GM11168 (cell line): Measurements from ENCODE around the gene FNDC11.
"Not testable (repeated sequence)": the region's sequence is repeated elsewhere in the genome, so short reads cannot be mapped to it uniquely, and the experiment has no call there.

ENCODE experiments used
- in situ Hi-C: fragments of 300-500 bp; cut with MboI; formaldehyde crosslinking; loops from one replicate; pipeline ENCODE4 v1.12.0; 2022; ENCODE audit warnings: low sequenced_read_pairs; ENCODE audit not compliant: unreplicated experiment

Gene FNDC11

DNA sequence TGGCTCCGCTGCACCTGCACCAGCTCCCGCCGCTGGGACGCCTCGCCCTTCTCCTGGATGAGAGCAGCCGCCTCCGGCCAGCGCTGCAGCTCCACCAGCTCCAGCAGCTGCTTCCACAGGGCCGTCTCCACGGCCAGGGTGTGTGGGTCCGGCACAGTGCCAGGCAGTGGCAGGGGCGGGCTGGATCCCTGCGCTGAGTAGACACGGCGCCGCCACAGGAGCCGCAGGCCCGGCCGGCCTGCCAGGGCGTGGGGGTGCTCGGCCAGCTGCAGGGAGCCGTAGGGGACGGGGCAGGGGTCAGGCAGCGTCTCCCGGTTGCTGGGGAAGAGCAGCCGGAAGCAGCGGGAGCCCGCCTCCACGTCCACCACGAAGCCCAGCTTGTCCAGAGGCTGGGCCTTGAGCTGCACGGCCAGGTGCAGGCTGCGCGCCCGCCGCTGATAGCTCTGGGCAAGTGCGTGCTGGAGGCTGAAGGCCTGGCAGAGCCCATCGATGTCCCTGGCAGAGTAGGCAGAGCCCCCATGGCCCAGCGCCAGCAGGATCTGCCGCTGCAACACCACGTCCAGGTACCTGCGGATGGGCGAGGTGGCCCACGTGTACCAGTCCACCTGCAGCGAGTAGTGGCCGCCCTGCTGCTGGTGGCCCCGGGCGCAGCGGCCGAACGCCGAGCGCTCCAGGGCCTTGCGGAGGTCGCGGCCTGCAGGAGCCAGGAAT lies 9.4 kb downstream of the FNDC11 start:
- in situ Hi-C loops, result no loop called here

DNA sequence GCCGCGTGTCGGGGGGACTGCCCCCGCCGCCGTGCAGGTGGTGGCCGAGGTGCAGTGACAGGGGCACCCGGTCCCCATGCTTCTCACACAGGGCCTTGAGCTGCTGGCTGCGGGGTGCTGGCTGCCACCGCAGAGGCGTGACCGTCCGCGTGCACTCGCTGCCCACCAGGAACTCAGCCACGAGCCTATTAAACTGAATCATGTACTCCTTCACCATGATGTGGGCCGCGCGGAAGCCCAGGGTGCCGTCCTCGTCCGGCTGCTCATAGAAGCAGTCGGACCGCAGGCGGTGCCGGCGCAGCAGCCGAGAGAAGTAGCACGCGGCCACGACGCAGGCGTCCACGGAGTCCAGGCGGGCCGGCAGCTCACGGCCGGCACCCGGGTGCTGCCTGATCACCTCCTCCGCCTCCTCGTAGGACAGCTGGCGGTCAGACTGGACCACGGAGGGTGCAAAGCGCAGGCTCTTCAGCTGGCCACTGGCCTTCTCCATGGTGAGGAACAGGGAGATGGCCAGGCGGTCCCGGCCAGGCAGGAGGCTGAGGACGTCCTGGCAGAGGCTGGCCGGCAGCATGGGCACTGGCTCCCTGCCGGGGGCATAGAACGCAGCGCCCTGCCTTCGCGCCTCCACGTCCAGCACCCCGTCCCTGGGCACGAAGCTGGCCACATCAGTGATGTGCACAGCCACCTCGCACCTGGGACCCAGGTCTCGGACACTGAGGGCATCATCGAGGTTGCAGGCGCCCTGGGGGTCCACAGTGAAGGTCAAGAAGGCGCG lies 10.3 kb downstream of the FNDC11 start:
- in situ Hi-C loops, result no loop called here

DNA sequence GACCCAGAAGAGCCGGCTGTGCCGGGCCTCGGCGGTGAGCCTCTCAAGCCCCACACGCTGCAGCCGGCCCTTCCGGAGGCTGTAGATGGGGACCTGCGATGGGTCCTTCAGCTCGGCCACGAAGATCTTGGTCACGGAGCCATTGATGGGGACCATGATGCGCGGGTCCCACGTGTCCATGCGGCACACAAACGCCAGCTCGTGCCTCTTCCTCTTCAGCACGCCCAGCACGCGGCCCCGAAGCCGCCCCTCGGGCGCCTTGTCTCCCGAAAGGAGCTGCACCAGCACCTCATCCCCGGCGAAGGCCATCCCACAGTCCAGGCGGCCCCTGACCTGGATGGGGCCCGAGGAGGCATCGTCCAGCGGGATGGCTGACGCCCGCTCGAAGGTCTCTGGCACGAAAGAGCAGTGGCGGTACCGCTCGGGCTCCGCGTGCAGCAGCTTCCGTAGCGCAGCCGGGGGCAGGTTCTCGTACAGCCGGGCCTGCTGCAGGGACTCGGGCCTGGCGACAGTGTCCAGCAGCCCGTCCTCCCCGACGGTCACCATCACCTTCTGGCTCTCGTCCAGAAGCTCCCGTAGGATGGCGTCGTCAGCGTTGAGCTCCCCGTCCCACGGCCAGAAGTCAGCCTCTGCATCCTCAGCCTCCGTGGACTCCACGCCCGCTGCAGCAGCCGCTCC lies 11.2 kb downstream of the FNDC11 start:
- in situ Hi-C loops, result no loop called here

DNA sequence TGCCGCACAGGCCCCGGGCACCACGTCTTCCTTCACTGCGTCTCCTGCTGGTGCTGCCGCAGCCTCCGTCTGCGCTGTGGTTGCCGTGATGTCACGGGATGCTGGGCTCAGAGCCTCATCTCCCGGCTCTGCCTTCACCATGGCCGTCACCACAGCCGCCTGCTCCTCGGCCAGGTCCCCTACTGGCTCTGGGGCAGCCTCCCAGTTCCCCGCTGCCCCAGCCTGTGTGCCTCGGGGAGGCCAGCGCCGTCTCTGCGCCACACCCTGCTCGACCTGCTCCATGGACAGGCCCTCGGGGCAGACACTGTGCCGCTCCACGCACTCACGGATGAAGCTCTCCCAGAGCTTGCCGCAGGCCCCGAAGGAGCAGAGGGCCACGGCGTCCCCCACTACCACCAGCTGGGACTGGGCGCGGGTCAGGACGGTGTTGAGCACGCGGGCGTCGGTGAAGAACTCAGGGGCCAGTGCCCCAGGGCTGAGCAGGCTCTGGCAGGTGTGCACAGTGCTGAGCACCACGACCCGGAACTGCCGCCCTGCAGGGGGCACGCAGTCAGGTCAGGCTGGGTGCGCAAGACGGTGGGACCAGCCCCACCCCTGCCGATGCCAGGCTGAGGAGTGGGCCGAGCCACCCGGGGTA lies 11.9 kb downstream of the FNDC11 start:
- in situ Hi-C loops, result no loop called here

DNA sequence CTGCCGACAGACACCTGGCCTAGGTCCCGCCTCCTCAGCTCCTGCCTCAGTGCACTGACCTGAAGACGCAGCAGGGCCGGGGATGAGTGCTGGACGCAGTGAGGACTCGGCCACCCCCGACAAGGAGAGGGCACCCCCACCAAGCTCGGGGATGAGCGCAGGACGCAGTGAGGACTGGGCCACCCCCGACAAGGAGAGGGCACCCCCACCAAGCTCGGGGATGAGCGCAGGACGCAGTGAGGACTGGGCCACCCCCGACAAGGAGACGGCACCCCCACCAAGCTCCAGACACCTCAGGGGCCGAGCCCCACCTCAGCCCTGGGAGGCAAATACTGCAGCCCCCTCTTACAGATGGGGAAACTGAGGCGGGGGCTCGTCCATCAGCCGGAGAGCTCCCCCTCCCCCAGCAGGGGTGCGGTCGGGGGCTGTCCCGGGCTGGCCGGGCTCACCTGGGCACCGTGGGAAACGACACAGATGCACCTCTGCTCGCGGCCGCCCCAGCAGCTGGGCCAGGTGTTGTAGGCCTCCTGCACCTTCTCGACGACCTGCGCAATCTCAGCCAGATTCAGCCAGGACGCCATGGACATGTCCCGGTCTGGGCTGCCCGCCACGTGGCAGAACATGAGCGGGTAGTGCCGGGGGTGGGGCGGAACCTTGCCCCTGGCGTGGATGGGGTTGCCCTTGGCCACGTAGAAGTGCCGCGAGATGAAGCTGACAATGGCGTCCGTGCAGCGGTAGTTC lies 12.6 kb downstream of the FNDC11 start:
- in situ Hi-C loops, result no loop called here

DNA sequence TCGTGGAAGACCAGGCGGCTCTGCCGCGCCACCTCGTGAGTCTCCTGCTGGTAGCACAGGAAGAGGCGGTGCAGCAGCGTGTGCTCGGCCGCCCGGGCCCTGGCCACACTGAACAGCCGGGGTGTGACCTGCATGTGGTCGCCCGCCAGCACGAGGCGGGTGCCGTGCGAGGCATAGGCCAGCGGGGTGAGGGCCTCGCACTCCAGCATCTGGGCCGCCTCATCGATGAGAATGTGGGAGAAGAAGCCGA lies 13.1 kb downstream of the FNDC11 start:
- in situ Hi-C loops, result no loop called here

DNA sequence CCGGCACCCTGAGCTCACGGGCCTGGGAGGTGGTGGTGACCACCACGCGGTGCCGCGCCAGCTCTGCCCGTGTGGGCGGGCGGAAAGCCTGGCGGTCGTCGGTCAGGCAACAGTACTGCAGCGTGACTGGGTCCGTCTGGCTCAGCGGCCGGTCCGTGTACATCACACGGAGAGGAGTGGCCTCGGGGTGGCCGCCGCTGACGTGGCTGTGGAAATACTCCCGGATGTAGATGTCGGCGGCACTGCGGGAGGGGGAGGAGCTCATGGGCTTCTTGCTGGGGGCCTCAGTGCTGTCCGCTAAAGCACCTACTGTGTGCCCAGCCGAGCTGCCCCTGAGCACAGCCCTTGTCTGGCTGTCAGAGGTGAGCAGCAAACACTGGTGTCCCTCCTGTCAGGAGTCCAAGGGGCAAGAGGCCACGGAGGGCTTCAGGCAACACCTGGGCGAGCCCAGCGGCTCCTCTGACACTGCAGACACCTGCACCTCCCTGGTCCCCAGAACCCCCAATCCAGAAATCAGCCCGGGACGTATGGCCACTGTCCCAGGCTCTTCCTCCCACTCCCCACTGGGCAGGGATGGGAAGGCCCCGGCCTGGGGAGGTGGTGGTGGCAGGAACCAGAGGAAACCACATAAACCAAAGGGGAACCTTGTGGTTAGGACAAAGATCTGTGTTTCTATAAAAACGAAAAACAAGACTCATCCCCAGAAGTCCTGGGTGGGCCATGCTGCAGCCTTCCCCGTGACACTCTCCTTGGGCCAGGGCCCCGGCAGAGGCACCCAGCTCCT lies 13.6 kb downstream of the FNDC11 start:
- in situ Hi-C loops, result no loop called here

DNA sequence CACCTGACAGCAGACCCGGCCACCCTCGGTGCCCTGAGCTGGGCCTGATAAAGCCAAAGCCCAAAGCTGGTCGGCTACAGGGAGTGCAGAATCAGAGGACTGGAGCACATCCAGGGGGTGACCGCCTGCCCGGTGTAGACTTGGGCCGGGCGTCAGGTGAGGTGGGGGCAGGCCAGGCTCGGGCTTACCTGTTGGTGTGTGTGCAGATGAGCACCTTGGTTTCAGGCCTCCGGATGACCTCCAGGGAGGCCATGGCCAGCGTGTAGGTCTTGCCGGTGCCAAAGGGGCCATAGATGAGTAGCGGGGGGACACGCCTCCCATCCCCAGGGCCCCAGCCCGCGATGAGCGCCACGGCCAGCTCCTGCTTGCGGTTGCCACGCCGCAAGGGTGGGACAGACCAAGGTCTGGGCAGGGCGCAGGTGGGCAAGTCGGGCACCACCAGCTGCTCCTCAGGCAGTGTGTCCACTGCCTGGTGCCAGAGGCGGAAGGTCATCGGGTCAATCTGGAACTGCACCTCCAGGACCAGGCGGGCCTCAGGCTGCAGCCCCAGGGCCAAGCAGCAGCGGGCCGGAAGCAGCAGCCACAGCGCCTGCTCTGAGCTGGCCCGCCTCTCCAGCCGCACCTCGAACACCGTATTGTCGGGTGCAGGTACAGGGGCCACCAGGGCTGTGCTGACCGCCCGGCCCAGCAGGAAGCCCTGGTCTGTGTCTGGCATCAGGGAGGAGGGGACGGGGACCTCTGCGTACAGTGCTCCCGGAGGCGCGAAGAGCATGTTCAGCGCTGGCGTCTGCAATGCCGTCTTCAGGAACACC lies 14.4 kb downstream of the FNDC11 start:
- in situ Hi-C loops, result no loop called here

DNA sequence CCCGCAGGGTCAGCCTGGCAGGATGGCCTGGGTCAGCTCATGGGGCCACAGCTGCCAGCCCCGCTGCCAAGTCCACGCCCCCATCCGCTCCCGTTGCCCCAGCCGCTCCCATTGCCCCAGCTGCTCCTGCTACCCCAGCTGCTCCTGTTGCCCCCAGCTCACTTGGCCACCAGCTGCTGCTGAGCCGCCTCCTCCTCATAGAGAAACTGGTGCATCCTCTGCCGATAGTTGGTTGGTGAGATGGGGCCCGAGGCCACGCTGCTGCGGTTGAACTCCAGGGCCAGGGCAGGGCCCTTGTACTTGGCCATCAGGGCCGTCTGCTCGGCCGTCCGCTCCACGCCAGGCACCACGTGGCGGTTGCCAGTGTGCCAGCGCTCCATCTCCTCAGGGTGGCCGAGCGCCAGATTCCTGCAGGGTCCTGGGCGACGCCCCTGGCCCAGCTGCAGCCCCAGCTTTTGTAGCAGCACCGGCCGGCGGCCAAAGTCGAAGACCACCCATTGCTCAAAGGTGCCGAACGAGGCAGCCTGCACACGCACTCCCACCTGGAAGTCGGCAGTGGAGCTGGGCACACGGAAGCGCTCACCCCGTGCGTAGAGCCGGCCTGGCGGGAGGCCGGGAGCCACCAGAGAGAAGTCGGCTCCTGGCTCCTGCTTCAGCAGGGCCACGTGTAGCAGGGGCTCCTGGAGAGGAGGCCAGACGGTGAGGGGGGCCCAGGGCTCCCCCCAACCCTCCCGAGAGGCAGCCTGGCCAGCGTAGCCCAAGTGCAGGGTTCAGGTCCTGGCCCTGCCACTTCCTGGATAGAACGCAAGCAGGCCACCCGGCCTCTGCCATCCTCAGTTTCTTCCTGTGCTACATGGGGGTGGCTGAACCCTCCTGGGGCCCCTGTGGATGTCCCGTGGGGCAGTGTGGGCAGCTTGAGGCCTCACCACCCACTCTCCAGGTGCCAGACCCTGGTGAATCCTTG lies 15.3 kb downstream of the FNDC11 start:
- in situ Hi-C loops, result no loop called here

DNA sequence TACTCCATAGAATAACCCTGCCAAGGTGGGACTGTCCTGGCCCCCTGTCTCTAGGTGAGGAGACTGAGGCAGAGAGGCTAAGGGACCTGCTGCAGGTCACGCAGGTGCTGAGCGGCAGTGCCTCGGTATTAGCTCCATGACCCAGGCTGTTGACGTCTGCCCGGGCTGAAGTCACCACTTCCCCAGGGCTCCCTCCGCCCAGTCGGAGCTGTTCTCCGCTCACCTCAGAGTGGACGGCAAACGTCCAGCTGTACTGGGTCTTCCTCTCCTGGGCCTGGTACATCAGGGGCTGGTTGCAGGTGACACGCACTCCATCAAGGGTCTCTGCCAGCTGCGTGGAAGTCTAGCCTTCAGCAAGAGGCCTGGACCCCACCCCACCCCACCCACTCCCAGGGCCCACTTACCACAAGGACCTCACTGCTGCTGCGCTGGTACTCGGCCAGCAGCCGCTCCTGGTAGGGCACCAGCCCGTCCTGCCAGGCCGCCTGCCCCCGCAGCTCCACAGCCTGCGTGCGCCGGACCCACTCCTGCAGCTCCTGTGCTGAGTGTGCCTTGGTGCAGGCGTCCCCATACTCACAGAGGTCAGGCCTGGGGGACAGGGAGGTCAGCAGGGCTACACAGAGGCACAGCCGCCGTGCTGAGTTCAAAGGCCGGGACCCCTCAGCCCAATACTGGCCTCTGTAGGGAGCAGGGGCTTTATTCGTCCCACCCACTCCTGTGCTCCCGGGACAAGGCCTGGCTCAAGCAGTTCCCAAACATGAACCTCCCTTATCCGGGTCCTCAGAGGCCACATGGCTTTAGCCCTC lies 16.5 kb downstream of the FNDC11 start:
- in situ Hi-C loops, result no loop called here

DNA sequence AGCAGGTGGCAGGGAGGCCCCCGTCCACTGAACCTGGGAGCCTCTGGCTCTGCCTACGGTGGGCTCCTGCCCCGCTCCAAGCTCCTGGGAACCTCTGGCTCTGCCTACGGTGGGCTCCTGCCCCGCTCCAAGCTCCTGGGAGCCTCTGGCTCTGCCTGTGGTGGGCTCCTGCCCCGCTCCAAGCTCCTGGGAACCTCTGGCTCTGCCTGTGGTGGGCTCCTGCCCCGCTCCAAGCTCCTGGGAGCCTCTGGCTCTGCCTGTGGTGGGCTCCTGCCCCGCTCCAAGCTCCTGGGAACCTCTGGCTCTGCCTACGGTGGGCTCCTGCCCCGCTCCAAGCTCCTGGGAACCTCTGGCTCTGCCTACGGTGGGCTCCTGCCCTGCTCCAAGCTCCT lies 17.1 kb downstream of the FNDC11 start:
- in situ Hi-C loops, result not testable (repeated sequence)

DNA sequence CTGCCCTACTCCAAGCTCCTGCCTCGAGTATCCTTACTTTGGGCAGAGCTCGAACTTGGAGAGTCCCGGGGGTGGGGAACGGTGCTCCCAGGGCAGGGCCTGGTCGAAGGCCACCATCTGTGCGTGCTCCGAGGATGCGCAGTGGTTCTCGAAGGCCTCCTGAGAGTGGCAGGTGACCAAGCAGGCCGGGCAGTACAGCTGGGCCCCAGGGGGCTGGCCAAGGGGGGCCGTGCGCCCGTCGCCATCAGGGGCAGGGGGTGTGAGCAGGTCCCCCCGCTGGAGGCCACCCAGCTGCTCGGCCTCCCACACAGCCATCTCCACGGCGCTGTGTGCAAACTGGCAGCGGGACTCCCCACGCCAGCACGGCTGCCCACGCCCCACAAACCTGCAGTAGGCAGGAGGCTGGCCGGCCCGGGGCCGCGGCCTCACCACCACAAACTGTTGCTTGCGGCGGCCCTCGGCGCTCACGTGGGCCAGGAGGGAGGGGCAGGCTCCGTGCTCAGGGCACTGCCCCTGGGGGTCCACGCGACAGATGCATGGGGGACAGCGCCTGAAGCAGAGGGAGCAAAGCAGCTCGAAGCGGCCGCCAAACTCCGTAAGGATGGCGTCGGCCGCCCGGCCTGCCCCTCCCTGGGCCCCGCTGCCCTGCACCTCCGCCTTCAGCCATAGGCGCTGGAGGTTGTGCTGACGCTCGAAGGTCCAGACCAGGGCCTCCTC lies 18.3 kb downstream of the FNDC11 start:
- in situ Hi-C loops, result no loop called here

DNA sequence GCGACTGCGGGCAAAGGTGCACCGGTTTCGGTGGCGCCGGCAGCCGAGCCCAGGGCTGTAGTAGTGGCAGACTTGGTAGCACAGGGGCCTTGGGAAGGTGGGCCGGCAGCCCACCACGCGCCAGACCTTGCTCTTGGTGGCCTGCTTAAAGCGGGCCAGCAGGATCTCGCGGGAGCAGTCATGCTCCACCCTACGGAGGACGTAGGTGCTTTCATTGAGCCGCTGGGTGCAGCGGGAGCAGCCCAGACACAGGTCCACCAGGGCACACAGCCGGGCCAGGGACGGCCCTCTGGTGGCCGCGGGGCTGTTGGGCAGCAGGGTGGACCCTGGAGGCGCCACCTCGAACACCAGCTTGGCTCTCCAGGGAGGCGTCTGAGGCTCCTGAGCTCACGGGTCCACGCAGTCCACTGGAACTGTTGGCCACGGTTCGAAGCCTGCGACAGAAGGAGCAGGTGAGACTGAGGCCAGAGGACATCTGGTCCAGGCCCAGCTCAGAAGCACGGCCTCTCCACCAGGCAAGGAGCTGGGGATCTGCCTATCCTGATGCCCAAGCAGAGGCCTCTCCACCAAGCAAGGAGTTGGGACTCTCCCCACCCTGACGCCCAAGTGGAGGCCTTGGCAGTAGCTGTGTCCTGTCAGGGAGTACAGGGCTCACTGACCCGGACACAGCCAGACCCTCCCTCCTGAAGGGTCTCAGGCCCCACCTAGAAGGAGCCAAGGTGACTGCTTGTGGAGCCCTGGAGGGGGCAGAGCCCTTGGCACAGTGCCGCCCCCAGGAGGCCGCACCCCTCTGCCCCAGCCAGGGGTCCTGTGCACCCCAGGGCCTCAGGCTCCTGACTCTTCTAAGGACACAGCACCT lies 19.1 kb downstream of the FNDC11 start:
- in situ Hi-C loops, result no loop called here

DNA sequence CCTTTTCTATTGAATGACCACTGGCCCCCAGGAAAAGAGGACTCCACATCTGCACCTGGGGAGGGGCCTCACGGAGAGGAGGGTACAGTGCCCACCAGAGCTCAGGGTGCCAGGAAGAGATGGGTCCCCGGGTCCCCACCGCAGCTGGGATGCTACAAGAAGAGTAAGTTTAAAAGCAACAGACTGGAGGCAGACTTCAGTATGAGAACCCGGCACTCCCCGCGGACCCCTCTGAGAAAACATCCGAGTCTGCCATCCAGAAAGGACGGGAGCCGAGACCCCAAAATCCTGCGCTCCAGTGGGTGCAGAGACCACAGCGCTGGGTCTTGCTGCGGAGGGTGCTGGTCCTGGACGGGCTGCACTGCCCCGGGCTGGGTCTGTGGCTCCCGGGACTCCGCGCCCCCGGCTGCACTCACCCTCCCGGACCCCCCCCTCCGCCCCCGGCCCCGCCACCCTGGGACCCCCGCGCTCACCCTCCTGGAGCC lies 19.7 kb downstream of the FNDC11 start:
- in situ Hi-C loops, result no loop called here

DNA sequence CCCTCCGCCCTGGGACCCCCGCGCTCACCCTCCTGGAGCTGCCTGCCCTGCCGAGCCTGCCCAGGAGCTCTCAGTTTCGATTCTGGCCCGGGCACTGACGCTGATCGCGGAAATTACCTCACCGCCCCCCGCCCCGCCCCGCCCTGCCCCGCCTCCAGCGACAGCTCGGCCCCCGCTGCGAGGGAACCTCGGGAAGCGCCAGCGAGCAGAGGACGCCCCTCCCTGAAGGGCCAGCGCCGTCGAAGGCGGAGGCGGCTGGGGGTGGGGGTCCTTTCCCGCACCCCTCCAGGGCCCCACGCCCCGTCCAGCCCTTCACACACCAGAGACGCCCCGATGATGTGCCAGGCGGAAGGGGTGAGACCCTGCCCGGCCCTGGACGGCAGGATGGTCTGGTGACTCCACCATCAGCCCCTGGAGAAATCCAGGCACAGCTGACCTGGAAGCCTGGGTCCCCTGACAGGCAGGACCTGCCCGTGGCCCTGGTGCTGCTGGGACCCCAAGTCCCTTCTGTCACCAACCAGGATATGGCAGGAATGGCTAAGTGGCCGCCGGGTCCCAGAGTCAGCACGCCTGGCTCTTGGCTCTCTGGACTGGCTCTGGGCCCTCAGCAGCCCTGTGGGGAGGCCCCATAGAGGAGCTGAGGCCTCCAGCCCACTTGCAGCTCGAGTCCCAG lies 20.3 kb downstream of the FNDC11 start, which contains the start of gene HELZ2:
TSS of gene HELZ2 (minus strand) at position 84 of the 673 bp plus-strand sequence. CDS start 1,854 bp downstream, outside the sequence.
- in situ Hi-C loops, result no loop called here
